ENCODE measurements around the gene MYH9.

The MYH9 gene

GRCh38 chr22:36304429-36304828 is 83.3 kb downstream of the MYH9 start:
- DNase-seq (ENCODE audit: extremely low read depth, low read depth) = no peak
- no peak for TF ChIP-seq CTCF (IDR thresholded peaks at IDR 0.05; ENCODE audit: low read depth, low read length)

GRCh38 chr22:36303874-36304273 is 83.9 kb downstream of the MYH9 start:
- no peak for TF ChIP-seq CTCF (IDR thresholded peaks at IDR 0.05; ENCODE audit: low read depth, low read length)
- DNase-seq (ENCODE audit: extremely low read depth, low read depth) = no peak

- no peak for DNase-seq (ENCODE audit: extremely low read depth, low read depth)
- TF ChIP-seq CTCF (IDR thresholded peaks at IDR 0.05; ENCODE audit: low read depth, low read length) = no peak
Observed at GRCh38 chr22:36303115-36303467, 84.7 kb downstream of the MYH9 start.

- no peak for TF ChIP-seq CTCF (IDR thresholded peaks at IDR 0.05; ENCODE audit: low read depth, low read length)
- no peak for DNase-seq (ENCODE audit: extremely low read depth, low read depth)
Observed at GRCh38 chr22:36302439-36303114, 85.2 kb downstream of the MYH9 start.

GRCh38 chr22:36301851-36302250 is 85.9 kb downstream of the MYH9 start:
- TF ChIP-seq CTCF (IDR thresholded peaks at IDR 0.05; ENCODE audit: low read depth, low read length) = no peak
- DNase-seq (ENCODE audit: extremely low read depth, low read depth) = peak; percentile 52

GRCh38 chr22:36301384-36301828 is 86.4 kb downstream of the MYH9 start:
- peak; percentile 24 for DNase-seq (ENCODE audit: extremely low read depth, low read depth)
- peak; percentile 94 for TF ChIP-seq CTCF (IDR thresholded peaks at IDR 0.05; ENCODE audit: low read depth, low read length)

- TF ChIP-seq CTCF (IDR thresholded peaks at IDR 0.05; ENCODE audit: low read depth, low read length) = no peak
Observed at GRCh38 chr22:36300396-36301212, 87.2 kb downstream of the MYH9 start.

More at GRCh38 chr22:36300396-36301212, 87.2 kb downstream of the MYH9 start:
- DNase-seq (ENCODE audit: extremely low read depth, low read depth) = no peak
